Ureter (tissue), 1 donor: ENCODE data around the gene ATP9A. TPM values are rescaled to one million over a fixed set of nuclear protein-coding genes. Genes with fewer than 3 reads are reported as not detected.
"Not testable (repeated sequence)": the region's sequence is repeated elsewhere in the genome, so short reads cannot be mapped to it uniquely, and the experiment has no call there.

Experiments used
- DNase-seq: peaks from one replicate; pipeline ENCODE4 v3.0.0-alpha.2; 2020; ENCODE audit warnings: low spot score
- total RNA-seq: library from RNA; stranded (reverse); gene quantifications from one replicate; pipeline ENCODE4 v1.2.4, GENCODE V29; 2023
- donor health status: DM: yes; HTN: yes; CAD: no.

The ATP9A gene
- total RNA-seq, 1 donor from 2014 or later = 64.5 TPM

DNA sequence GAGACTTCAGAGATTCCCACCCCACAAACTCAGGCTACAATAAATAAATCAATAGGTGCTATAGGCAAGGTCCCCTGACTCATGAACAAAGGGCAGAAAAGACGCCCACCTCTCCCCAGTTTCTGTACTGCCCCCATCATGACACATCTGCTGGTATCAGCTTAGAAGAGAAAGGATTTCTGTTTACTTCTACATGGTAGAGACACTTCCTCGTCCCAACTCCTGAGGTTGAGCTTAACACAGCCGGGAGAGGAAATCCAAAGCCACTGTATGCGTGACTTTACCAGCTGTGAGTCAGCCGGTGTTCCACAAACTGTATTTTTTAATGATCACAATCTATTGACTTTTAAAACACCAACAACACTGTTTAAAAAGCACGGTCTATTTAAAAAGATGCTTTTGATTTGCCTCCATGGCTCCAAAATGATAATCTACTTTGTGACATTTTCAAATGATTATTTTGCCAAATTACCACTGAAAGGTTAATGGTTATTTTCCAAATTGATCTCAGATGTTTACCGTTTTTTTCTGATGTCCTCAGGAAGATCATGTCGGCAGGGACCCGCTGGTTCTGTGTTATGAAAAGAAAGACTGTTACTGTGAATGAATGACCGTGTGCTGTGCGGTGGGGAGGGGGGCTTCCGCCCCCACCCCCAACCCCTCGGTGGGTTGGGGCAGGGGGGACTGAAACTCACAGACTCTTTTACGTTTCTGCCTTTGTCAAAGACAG, 72.5 kb downstream of the ATP9A start:
- DNase-seq = peak; percentile 54

GRCh38 chr20:51692806-51693400, 75.3 kb downstream of the ATP9A start:
- no peak for DNase-seq

DNA sequence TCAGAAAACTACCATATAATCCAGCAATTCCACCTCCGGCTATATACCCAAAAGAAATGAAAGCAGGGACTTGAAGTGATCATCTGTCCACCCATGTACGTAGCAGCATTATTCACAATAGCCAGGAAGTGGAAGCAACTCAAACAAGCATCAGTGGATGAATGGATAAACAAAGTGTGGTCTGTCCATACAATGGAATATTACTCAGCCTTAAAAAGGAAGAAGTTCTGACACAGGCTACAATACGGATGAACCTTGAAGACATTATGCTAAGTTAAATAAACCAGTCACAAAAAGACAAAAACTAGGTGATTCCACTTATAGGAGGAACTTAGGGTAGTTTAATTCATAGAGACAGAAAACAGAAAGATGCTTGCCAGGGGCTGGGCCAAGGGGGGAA, 76.5 kb downstream of the ATP9A start:
- DNase-seq = no peak

DNA sequence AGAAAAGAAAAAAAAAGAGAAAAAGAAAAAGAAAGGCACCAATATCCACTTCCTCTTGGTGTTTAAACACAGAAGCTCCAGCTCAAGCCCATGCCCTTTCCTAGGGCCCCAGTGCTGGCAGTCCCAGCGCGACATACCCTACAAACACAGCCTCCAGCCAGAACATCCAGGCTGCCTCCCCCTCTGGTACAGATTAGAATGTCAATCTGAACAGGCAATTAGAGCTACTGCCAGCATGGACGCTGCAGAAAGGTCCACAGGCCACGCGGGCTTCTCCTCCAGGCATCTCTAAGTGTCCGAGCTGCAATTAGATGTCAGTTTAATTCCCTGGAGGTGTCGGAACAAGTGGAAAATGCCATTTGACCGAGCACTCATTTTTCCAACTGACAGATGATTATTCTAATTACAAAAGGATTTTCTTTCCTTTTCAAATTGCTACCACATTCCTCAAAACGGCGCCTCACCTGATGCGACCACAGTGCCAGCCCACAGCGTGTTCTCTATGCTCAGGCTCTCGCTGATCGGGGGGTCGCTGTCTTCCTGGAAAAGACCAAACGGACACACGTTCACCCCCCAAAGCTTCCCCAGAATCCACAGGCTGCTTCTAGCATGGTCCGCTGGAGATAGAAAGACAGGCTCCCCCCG, 79.5 kb downstream of the ATP9A start:
- DNase-seq = no peak

- no peak for DNase-seq
These were observed 80.6 kb downstream of the ATP9A start for GRCh38 chr20:51687630-51688029.

DNA sequence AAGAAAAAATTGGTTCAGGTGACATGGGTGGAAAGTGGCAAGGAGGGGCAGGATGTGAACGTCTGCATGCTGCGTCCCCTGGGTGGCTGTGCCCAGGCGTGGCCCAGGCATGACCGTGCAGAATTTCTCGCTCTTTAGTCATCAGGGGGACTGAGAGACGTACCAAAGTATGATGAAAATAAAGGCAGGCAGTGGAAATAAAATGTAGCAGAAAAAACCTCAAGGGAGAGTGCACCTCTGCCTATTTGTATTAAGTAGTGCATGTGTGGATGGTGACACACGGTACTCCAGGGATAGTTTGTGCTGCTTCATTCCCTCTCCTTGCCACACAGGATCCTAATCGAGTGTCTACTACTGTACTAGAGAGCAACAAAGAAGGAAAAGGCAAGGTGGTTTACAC, 81.1 kb downstream of the ATP9A start:
- peak; percentile 61 for DNase-seq

GRCh38 chr20:51685494-51685893, 82.7 kb downstream of the ATP9A start:
- DNase-seq = not testable (repeated sequence)

- DNase-seq = no peak
These were observed 88.0 kb downstream of the ATP9A start for GRCh38 chr20:51680067-51680749.

DNA sequence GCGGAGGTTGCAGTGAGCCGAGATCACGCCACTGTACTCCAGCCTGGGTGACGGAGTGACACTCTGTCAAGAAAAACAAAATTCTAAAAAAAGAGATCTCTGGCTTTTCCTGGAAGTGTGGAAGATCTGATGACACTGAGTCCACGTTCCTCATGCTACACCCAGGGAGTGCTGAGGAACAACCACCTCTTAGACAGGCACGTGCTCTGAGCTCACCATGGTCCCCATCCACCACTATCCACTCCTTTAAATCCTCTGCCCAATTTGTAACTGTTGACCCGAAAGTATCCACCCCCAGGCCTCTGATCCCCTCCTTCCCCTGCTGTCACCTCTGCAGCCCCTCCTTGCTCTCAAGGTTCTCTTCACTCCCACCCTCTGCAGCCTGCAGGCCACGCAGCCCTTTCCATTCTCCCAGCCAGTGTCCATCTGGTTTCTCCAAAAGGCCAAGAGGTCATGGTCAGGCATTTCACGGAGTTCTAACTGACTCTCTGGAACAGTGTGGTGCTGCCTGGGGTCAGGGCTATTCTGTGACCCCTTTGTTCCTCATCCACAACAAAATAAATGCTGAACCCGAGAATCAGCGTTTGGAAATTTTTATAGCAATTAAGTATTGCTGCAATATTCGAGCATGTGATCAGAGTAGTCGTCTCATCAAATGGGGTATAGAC, 88.8 kb downstream of the ATP9A start:
- no peak for DNase-seq

DNA sequence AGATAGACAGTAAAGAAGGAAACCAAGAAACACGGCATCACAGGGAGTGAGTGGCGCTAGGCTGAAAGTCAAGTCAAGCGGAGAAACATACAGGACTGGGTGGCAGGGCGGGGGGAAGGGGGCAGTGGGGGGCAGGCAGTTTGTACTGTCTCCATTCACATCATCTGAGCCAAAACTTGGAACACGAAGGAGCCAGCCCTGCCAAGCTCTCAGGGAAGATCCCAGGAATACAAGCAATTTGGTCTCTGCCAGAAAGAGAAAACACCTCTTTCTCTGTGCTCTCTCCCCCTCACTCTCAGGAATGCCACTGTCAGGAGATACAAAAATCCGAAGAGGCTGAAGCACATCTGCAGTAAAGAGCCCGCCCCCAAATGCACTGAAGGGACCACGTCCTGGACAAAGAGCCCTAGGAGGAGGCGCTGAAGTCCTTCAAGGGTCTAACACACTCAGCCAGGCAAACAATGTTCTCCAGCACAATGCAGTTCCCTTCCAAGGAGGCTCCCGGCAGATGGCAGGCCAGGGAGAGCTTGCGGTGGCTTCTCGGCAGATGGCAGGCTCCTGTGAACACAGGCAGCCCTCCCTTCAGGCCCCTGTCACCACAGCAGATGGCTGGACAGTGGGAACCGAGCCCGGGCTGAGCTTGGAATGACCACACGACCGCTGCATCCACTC, 90.0 kb downstream of the ATP9A start:
- no peak for DNase-seq

DNA sequence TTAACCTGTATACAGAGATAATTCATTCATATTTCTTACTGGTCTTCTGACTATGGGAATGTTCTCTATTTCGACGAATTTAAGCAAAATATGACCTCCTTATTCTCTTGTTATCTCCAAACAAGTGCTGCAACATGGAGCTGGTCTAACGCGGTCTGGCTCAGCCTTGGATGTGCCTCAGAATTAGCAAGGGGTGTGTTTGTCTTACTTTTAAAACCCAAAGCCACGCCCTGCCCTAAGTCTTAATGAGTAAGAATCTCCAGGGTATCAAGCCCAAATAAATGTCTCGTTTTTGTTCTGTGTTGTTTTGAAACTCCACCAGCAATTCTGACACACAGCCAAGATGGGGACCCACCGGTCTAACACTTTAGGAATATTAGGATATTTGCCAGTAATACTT, 99.2 kb downstream of the ATP9A start:
- DNase-seq = no peak

GRCh38 chr20:51668515-51668914, 99.7 kb downstream of the ATP9A start:
- no peak for DNase-seq

GRCh38 chr20:51667491-51667890, 100.7 kb downstream of the ATP9A start:
- no peak for DNase-seq

DNA sequence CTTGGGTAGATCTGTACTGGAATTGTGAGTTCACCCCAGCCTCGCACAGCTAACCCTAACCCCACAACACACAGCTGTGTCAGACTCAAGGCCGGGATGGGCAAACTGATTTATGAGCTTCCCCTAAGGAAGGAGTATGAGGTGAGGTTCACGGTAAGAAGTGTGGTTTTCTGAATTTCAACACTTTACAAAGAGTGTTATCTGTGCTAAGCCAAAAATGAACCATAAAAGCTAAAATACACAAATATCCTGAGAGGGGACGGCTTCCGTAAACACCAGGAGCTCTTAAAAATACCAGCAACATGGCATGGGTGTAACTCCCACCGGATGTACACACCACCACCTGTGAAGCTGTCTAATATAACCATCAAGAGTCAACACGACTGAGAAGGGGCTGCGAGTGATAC, 101.2 kb downstream of the ATP9A start:
- no peak for DNase-seq

DNA sequence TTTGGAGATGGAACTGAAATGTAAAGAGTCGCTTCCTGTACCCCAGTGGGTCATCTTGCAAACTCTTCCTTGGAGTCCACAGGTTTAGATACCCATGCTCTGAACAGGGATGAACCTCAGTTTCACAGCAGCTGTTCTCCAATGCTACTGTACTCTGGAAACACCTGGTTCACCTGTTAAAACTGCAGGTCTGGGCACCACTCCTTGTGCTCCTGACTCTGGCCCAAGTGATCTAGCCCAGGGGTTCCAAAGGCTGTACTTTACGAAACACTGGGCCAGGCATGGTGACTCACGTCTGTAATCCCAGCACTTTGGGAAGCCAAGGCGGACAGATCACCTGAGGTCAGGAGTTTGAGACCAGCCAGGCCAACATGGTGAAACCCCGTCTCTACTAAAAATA, 102.1 kb downstream of the ATP9A start:
- no peak for DNase-seq

DNA sequence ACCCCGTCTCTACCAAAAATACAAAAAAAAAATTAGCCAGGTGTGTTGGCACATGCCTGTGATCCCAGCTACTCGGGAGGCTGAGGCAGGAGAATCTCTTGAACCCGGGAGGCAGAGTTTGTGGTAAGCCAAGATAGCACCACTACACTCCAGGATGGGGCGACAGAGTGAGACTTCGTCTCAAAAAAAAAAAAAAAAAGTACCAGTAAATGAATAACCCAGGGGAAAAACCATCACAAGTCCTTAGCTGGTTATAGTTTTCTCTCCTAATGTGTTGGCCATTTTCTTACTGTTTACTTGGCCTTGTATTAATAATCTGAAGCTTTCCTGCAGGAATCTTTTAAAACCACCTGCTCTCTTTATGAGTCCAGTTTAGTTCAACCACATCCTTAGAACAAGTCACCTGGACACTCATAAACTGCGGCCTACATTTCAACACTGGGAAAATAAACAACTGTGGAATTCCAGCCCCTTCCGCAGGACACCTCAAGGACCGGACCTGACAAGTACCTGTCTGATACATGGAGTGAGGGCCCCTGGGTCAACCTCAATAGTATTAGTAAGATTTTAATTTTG, 102.6 kb downstream of the ATP9A start:
- DNase-seq = no peak

DNA sequence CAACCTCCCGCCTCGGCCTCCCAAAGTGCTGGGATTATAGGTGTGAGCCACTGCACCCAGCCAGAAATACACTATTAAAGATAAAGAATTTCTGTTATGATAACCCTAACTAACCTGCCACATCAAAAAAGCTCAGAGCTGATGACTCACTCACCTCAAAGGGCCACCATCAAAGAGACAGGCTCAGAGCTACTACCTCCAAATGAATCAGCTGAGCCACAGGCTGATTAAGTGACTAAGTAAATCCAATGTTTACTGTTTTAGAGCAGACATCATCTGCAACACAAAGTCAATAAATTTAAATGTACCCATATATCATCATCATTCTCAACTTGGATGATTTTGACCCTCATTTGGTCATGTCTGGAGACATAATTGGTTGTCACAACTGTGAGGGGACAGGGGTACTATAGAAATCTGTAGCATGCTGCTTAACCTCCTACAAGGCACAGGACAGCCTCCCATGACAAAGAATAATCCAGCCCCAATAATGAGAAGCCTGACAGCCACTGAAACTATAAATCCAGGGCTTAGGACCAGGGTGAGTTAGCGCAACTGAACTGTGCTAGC, 106.5 kb downstream of the ATP9A start:
- no peak for DNase-seq

DNA sequence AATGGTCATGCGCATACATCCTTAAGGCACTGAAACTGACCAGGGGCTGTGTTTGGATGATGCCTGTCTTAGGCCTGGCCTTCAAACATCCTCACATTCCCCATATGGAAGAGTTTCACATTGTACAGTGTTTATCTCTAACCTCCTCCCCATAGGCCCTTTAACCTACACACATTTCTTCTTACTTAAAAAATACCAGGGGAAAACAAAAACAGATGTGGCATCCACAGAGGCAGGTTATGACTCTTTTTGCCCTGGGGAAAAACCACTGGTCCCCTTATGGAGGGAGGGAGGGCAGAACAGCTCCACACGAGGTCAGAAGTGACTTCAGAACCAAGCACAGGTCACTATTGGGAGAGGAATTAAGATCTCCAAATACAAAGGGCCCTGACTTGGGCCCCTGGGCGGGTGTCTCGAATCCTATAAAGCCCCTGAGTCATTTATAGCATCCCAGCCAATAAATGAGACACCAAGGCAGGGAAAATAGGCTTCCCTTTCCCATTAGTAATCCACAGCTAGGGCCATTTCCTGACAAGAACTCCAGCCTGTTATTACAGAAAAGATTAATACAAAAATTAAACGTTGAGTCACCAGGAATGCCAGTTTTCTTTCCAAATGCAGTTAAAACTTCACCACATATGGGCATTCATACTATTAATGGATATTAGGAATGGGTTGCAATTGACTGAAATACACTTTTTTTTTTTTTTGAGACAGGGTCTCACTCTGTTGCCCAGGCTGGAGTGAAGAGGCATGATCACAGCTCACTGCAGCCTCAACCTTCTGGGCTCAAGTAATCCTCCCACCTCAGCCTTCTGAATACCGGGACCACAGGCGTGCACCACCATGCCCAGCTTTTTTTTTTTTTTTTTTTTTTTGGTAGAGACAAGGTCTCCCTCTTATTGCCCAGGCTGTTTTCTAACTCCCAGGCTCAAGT, 107.2 kb downstream of the ATP9A start:
- no peak for DNase-seq

DNA sequence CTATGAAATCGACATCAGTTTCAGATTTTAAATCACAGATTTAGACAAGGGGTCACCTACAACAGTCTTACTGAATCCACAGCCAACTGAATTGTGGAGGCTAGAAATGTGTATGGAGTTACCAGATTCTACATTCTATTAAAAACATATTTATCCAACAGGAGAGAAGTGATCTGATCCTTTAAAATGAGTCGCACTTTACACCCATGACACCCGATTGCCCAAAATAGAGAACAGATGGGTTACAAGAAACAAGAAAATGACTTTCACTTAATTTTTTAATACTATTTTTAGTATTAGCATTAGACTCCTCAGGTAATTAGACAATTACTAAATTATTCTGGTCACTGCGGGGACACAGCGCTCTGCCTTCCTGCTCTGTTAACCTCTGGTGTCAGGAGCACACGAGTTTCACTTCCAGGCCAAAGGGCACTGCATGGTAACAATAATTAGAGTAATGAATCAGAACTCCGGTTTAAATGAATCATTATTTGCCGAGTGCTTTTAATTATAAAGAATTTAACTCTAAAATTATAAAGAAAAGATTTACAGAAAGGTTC, 108.6 kb downstream of the ATP9A start:
- no peak for DNase-seq
